Midbrain (tissue), 1 donor: ENCODE results near the gene E2F4.
A peak's percentile ranks its signal among the peaks of the same experiment; 100 is the strongest.

Experiments
- DNase-seq: peaks from one replicate; lab custom pipeline; 2025; lab: John Stamatoyannopoulos, UW

The E2F4 gene

DNA sequence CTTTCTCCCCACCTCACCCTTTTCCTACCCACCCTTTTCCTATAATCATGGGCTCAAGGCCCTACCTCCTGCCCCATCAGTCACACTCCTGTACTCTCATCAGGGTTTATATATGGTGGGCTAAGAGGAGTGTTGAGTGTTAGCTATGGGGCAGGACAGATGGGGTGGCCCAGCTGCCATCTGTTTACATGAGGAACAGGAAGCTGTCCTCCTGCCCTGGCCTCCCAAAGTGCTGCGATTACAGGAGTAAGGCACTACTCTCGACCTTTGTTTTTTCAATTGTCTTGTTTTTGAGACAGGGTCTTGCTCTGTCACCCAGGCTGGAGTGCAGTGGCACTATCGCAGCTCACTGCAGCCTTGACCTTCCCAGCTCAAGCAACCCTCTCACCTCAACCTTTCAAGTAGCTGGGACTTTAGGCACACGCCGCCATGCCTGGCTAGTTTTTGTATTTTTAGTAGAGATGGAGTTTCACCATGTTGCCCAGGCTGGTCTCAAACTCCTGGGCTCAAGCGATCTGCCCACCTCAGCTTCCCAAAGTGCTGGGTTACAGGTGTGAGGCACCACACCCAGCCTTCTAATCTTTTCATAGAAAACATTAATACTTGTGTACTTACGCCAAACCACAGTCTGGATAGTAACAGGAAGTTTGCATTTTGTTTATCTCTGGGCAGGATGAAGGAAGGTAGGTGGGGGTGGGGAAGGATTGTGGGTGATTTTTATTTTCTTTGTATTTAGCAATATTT, 33.9 kb upstream of the E2F4 start:
- no peak for DNase-seq

GRCh38 chr16:67158637-67159600, 33.0 kb upstream of the E2F4 start:
- no peak for DNase-seq

- no peak for DNase-seq
Measured at GRCh38 chr16:67161595-67162058, 30.3 kb upstream of the E2F4 start.

DNA sequence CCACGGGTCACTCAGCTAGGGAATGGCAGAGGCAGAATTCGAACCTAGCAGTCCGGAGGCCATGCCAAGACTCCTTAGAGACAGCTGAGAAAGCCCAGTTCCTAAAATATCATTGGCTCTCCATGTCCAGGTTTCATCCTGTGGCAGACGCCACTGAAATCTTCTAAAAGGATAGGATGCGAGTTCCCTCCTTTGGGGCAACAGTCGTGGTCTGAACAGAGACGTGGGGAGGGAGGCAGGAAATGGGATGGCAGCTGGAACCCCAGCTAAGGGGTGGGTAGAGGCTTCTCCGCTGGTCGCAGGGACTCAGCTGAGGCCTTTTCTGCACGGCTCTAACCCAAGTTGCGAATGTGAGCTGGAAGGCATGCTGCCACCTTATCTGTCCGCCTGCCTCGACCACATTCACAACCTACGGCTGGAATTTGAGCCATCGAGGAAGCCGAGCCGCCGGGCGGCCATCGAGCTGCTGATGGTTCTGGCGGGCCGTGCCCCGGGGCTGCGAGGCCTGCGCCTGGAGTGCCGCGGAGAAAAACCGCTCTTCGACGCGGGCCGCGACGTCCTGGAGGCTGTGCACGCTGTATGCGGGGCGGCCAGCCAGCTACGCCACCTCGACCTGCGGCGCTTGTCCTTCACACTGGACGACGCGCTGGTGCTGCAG, 29.3 kb upstream of the E2F4 start:
- no peak for DNase-seq

DNA sequence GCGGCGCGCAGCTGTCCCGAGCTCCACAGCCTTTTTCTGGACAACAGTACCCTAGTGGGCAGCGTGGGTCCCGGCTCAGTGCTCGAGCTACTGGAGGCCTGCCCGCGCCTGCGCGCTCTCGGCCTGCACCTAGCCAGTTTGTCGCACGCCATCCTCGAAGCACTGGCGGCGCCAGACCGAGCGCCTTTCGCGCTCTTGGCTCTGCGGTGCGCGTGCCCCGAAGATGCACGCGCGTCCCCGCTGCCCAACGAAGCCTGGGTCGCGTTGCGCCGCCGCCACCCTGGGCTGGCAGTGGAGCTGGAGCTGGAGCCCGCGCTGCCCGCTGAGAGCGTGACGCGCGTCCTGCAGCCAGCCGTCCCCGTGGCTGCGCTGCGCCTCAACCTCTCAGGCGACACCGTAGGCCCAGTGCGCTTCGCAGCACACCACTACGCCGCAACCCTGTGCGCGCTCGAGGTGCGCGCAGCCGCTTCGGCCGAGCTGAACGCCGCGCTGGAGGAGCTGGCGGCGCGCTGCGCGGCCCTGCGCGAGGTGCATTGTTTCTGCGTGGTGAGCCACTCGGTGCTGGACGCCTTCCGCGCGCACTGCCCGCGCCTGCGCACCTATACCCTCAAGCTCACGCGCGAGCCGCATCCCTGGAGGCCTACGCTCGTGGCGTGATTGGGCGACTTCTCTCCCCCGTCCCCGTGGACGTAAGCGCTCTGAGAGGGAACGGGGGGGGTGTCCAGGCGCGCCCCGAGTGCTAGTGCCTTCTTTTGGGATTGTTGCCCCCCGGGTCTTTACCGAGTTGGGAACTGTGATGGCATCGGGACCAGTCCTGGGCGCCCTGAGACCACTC, 28.6 kb upstream of the E2F4 start:
- peak; percentile 75 for DNase-seq

DNA sequence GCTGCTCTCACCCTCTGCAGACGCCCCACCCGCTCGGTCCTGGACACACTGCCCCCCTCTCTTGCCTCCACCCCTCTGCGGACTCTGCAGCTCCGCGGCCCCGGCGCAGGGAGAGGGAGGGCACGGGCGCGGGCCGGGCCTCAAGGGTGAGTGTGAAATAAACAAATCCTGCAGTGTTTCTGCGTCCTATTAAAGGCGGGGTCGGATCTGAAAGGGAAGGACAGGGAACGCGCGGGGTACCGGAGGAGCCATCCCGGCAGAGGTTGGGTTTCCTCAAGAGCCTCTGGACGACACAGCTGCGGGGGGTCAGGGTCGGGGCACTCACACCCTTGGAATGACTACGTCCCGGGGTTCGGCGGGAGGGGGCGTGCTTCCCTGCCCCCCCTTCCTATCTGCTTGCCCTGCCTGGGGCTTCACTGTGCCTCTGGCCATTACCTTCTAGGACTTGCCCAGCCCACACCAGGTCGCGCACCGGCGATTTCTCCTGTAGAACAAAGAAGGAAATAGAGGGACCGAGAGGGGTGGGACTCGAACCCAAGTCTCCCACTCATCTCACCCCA, 27.9 kb upstream of the E2F4 start:
- DNase-seq: peak; percentile 42

- DNase-seq: peak; percentile 52
Measured at GRCh38 chr16:67164599-67165061, 27.3 kb upstream of the E2F4 start, which contains the start of gene HSF4. HSF4 (plus strand) TSS chr16:67164745; CDS start chr16:67164812, 67 bp downstream.

DNA sequence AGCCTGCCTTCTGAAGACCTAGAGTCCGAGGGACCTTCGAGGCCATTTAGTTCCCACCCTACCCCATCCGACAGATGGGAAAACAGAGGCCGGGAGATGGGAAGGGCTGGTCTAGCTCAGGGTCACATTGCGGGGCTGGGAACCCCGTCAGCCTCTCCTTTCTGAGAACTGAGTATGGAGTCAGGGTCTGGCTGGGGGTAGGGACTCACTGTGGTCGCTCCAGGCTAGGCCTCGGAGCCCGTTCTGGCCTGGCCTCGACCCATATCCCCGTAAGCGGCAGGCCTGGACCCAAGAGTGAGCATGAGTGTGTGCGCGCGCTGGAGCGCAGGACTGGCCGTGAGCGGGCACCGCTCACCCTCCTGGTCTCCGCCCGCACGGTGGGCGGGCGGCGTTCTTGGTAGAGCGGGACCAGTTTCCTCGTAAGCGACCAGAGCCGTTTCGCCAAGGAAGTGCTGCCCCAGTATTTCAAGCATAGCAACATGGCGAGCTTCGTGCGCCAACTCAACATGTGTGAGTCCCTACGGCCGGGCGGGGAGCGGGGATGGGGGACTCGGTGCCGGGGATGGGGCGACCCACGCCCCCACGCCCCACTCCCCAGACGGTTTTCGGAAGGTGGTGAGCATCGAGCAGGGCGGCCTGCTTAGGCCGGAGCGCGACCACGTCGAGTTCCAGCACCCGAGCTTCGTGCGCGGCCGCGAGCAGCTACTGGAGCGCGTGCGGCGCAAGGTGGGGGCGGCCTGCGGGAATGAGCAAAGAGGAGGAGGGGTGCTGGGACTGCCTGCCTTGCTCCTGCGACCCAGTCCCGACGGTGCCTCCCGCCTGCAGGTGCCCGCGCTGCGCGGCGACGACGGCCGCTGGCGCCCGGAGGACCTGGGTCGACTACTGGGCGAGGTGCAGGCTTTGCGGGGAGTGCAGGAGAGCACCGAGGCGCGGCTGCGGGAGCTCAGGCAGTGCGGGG, 26.6 kb upstream of the E2F4 start:
- DNase-seq: no peak

- DNase-seq: no peak
Measured at GRCh38 chr16:67166110-67166547, 25.8 kb upstream of the E2F4 start.

- DNase-seq: no peak
Measured at GRCh38 chr16:67166598-67167168, 25.3 kb upstream of the E2F4 start.

DNA sequence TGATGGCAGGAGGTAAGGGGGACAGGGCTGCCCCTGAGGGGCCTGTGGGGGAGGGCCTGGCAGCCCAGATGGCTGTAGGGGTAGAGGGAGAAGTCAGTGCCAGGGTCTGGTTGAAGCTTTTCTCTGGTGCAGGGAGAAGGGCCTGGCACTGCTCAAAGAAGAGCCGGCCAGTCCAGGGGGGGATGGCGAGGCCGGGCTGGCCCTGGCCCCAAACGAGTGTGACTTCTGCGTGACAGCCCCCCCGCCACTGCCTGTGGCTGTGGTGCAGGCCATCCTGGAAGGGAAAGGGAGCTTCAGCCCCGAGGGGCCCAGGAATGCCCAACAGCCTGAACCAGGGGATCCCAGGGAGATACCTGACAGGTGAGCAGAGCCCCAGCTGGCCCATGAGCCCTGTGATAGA, 24.4 kb upstream of the E2F4 start:
- no peak for DNase-seq

DNA sequence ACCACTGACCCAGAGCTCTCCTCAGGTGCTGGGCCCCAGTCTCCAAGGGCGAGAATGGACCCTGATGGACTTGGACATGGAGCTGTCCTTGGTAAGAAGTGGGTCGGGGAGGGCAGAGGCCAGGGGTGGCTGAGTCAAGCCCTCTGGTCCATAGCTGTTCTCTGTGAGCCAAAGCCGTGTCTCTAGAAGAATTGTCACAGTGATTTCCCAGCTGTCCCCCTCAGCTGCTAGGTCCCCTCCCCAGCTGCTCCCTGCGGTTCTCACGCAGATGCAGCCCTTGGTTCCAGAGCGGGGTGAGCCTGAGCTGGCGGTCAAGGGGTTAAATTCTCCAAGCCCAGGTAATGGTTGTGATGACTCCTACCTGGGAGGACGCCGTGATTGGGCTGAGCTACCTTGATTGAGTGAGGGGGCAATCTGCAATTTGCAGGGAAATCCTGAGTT, 22.9 kb upstream of the E2F4 start:
- DNase-seq: no peak

GRCh38 chr16:67169642-67170167, 22.2 kb upstream of the E2F4 start:
- DNase-seq: peak; percentile 17

GRCh38 chr16:67170168-67170948, 21.6 kb upstream of the E2F4 start, which contains the start of gene NOL3:
NOL3 (plus strand) TSS chr16:67170538.
- peak; percentile 53 for DNase-seq

GRCh38 chr16:67170949-67171649, 20.9 kb upstream of the E2F4 start:
- DNase-seq: no peak

GRCh38 chr16:67173323-67173722, 18.6 kb upstream of the E2F4 start:
- no peak for DNase-seq
